Naive thymus-derived CD8-positive, alpha-beta T cell (primary cell): ENCODE results near the gene MAP4K4. TPM values are rescaled to one million over a fixed set of nuclear protein-coding genes. Genes with fewer than 3 reads are reported as not detected.
A peak's percentile ranks its signal among the peaks of the same experiment; 100 is the strongest.

ENCODE experiments used
- ATAC-seq, 2 donors: fragments of 150-1000 bp; cut with Tn5 transposase in 1 of 2; sonication (Bioruptor Pico), chemical (Tn5 transposase) in 1 of 2; 1 replicate in 1 of 2; 2 replicates in 1 of 2; pipeline ENCODE4 v1.10.0; 2021; ENCODE audit warnings: mild to moderate bottlenecking in 2 of 2, moderate library complexity in 2 of 2
- POLR2A ChIA-PET: fragments of 350-600 bp; sonication (Branson Sonifier 250); formaldehyde crosslinking; loops from one replicate; lab custom pipeline; 2021; ENCODE audit warnings: antibody characterized with exemption; lab: Charles Lee
- DNase-seq, 10 donors: peaks; one replicate each; pipeline versions ENCODE4 v3.0.0 to v3.0.0-alpha.2; 2020 to 2022
- H3K27ac Mint-ChIP-seq, 10 donors: one replicate each; pipeline ENCODE4 v1.8.0; 2020 to 2022; ENCODE audit warnings: mild to moderate bottlenecking in 10 of 10, mixed read lengths in 10 of 10, moderate library complexity in 4 of 10, inconsistent platforms in 1 of 10
- H3K27me3 Mint-ChIP-seq, 5 donors: one replicate each; pipeline ENCODE4 v1.8.0; 2021 to 2022; ENCODE audit warnings: mixed read lengths in 5 of 5
- H3K36me3 Mint-ChIP-seq, 3 donors: one replicate each; pipeline ENCODE4 v1.8.0; 2020 to 2022; ENCODE audit warnings: mixed read lengths in 3 of 3, mild to moderate bottlenecking in 2 of 3, inconsistent platforms in 1 of 3
- H3K4me1 Mint-ChIP-seq, 4 donors: one replicate each; pipeline ENCODE4 v1.8.0; 2021 to 2022; ENCODE audit warnings: mixed read lengths in 4 of 4
- H3K4me3 Mint-ChIP-seq, 10 donors: one replicate each; pipeline ENCODE4 v1.8.0; 2020 to 2022; ENCODE audit warnings: mild to moderate bottlenecking in 10 of 10, mixed read lengths in 10 of 10, moderate library complexity in 6 of 10, inconsistent platforms in 1 of 10
- H3K9me3 Mint-ChIP-seq, 9 donors: one replicate each; pipeline ENCODE4 v1.8.0; 2020 to 2022; ENCODE audit warnings: mixed read lengths in 9 of 9, mild to moderate bottlenecking in 3 of 9, inconsistent platforms in 1 of 9, moderate library complexity in 1 of 9
- polyA plus RNA-seq, 3 donors: library from polyadenylated mRNA; unstranded; fragments of 300-500 nt; fragmentation: Illumina TruSeq; gene quantifications; one replicate each; pipeline ENCODE4 v1.2.3, GENCODE V29; 2021
- total RNA-seq, 8 experiments: library from RNA in 2 of 8; stranded (reverse) in 2 of 8; gene quantifications; one replicate each; pipeline ENCODE4 v1.2.3 and lab custom pipeline; 2021 to 2026

The MAP4K4 gene
- total and polyA plus RNA-seq, 5 experiments from 2014 or later: 9.5 to 122 (median 26.6) TPM

GRCh38 chr2:101678379-101678778, 19.1 kb upstream of the MAP4K4 start:
- Mint-ChIP-seq H3K36me3 (peaks cover 0 to 2% (median 0%) of the 10 kb centered on the region in 3 donors), H3K9me3 (peaks cover 0 to 2% (median 0%) of the 10 kb centered on the region in 9 donors), H3K27me3 (no peaks in the 10 kb centered on the region), H3K4me1 (peaks cover 0 to 7% (median 0%) of the 10 kb centered on the region in 4 donors), H3K4me3 (no peak overlapping the region), H3K27ac (no peak overlapping the region)
- POLR2A ChIA-PET: no interaction called here
- ATAC-seq (no peak), DNase-seq (no peak)

- peaks cover 0 to 2% (median 0%) of the 10 kb centered on the region in 3 donors for H3K36me3 Mint-ChIP-seq
- no peak for DNase-seq
- ATAC-seq: no peak
- H3K4me1 Mint-ChIP-seq: peaks cover 0 to 7% (median 0%) of the 10 kb centered on the region in 4 donors
- H3K27ac Mint-ChIP-seq: no peak overlapping the region
- no peaks in the 10 kb centered on the region for H3K27me3 Mint-ChIP-seq
- POLR2A ChIA-PET: no interaction called here
- no peak overlapping the region for H3K4me3 Mint-ChIP-seq
- no peaks in the 10 kb centered on the region for H3K9me3 Mint-ChIP-seq
Observed at GRCh38 chr2:101679037-101679726, 18.3 kb upstream of the MAP4K4 start.

DNA sequence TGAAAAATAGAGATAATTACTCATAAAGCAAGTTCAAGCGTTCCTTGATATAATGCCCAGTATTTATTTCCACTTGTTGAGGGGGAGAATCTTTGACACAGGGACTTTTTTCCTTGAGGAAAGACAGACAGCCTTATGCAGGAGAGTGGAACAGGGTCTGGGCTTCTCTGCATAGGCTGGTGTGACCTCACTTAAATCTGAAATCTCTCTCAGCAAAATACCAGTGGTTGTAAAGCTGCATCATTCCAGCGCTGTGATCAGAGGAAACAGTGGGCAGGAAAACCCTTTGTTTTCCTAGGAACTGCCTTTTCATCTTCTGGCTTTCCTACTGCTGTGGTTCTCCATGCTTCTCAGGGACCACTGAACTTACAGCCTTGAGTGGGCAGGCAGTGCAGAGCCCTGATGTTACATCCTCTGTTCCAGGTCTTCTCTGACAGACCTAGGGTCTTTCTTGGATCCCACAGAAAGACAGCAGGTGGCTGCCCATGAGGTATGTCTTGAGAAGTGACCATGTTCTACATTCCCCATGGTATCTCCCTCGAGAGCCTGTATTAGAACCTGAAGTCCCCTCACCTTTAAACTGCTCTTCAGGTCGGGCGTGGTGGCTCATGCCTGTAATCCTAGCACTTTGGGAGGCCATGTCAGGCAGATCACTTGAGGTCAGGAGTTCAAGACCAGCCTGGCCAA, 17.6 kb upstream of the MAP4K4 start:
- Mint-ChIP-seq H3K4me1 (peaks cover 0 to 7% (median 0%) of the 10 kb centered on the region in 4 donors), H3K27me3 (no peaks in the 10 kb centered on the region), H3K9me3 (no peaks in the 10 kb centered on the region), H3K4me3 (no peak overlapping the region), H3K27ac (peak overlapping the region in 1 of 10 donors; percentile 21), H3K36me3 (no peaks in the 10 kb centered on the region)
- POLR2A ChIA-PET: no interaction called here
- ATAC-seq (no peak), DNase-seq (no peak)

GRCh38 chr2:101682311-101682710, 15.2 kb upstream of the MAP4K4 start:
- no peak overlapping the region for H3K4me3 Mint-ChIP-seq
- ATAC-seq: no peak
- POLR2A ChIA-PET: no interaction called here
- no peak overlapping the region for H3K27ac Mint-ChIP-seq
- peaks cover 0 to 7% (median 0%) of the 10 kb centered on the region in 4 donors for H3K4me1 Mint-ChIP-seq
- no peak for DNase-seq
- H3K27me3 Mint-ChIP-seq: no peaks in the 10 kb centered on the region
- H3K36me3 Mint-ChIP-seq: no peaks in the 10 kb centered on the region
- H3K9me3 Mint-ChIP-seq: no peaks in the 10 kb centered on the region

DNA sequence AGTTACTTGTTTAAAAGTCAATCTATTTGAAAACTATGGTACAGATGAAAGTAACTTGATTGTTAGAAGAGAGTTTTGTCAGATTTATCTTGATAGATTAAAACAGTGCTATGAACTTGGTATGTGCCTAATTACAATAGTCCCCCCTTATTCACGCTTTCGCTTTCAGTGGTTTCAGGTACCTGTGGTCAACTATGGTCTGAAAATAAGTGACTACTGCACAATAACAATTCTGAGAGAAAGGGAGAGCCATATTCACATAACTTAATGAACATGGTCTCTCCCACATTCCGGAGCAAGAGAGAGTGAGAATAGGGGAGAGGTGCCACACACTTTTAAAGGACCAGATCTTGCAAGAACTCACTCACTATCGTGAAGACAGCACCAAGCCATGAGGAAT, 13.2 kb upstream of the MAP4K4 start:
- Mint-ChIP-seq H3K27me3 (no peaks in the 10 kb centered on the region), H3K36me3 (no peaks in the 10 kb centered on the region), H3K9me3 (no peaks in the 10 kb centered on the region), H3K4me1 (peaks cover 0 to 2% (median 0%) of the 10 kb centered on the region in 4 donors), H3K4me3 (no peak overlapping the region), H3K27ac (no peak overlapping the region)
- DNase-seq (no peak), ATAC-seq (no peak)
- POLR2A ChIA-PET: no interaction called here

DNA sequence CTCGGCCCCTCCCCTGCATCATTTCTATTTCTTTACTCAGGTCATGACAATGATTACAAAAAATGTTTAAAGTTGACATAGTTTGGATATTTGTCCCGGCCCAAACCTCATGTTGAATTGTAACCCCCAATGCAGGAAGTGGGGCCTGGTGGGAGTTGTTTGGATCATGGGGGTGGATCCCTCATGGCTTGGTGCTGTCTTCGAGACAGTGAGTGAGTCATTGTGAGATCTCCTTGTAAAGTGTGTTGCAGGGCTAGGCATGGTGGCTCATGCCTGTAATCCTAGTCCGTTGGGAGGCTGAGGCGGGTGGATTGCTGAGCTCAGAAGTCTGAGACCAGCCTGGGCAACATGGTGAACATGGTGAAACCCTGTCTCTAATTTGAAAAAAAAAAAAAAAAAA, 9.2 kb upstream of the MAP4K4 start:
- Mint-ChIP-seq H3K4me1 (peaks cover 12 to 24% (median 20%) of the 10 kb centered on the region in 4 donors), H3K36me3 (no peaks in the 10 kb centered on the region), H3K4me3 (no peak overlapping the region), H3K27me3 (no peaks in the 10 kb centered on the region), H3K27ac (no peak overlapping the region), H3K9me3 (no peaks in the 10 kb centered on the region)
- POLR2A ChIA-PET: interaction anchor here (0.7 to 1.2 kb wide), 2 partner anchors 9 to 30 kb away, joined by 5 to 6 read pairs; partner anchors contain the start of gene MAP4K4
- ATAC-seq: no peak
- no peak for DNase-seq

DNA sequence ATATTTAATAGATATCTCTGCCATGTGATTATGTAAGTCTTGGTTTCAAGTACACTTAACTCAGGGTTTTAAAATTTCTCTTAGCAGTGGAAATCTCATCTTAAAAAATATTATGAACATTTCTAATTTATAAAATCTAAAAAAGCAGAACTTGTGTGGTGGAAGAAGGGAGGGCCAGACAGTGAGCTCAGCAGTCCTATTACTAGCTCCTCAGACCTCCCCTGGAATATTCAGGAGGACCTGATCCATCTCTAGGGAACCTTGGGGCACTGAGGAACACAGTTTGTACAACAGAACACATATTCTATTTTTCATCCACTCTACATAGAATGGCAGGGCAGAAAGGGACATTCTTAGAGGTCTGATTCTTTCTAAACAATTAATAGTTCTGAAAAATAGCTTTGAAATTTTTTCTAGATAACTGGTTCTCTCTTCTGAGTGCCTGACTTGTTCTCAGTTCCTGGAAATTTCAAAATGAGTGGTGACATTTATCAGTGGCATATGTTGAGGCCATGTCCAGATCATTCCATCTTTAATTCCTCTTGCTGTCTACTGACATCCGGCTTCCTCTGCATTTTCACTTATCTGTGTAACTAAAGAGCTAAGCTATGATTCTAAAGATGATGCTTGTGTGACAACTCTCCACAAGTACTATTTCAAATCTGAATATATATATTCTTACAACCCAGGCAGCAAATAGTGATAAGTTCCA, 8.2 kb upstream of the MAP4K4 start:
- Mint-ChIP-seq H3K9me3 (peaks cover 0 to 2% (median 0%) of the 10 kb centered on the region in 9 donors), H3K27ac (peak overlapping the region in 2 of 10 donors; percentile 19 to 22), H3K36me3 (no peaks in the 10 kb centered on the region), H3K4me3 (no peak overlapping the region), H3K4me1 (peaks cover 14 to 27% (median 22%) of the 10 kb centered on the region in 4 donors), H3K27me3 (no peaks in the 10 kb centered on the region)
- POLR2A ChIA-PET: interaction anchor here (0.7 to 1.2 kb wide), 2 partner anchors 8 to 29 kb away, joined by 5 to 6 read pairs; partner anchors contain the start of gene MAP4K4
- DNase-seq: no peak
- no peak for ATAC-seq

DNA sequence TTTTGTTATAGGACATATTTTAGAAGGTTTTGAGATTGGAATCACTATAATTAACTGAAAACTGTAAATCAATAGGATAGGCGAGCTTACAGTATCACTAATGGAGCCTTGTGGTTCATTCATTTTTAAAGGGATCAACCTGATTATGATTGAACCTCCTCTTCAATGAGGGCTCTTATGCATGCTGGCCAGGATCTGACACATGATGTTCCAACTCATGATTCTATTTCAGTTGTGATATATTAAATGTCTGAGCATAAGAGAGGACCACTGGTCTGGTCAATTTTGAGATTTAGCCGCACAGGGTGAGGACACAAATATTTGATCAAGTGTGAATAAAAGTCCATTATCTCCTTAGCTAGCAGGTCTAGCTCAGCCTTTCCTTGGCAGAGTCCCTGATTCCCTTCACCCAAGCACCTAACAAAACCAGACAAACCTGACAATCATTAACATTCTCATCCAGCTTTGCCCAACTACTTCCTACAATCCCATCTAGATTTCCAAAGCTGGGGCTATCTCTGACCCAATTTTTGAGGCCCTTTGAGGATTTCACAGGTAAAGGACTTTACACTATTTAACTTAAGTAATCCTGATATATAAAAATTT, 6.9 kb upstream of the MAP4K4 start:
- Mint-ChIP-seq H3K9me3 (peaks cover 0 to 10% (median 0%) of the 10 kb centered on the region in 9 donors), H3K4me1 (peaks cover 14 to 28% (median 27%) of the 10 kb centered on the region in 4 donors), H3K27ac (peak overlapping the region in 1 of 10 donors; percentile 2), H3K4me3 (no peak overlapping the region), H3K36me3 (no peaks in the 10 kb centered on the region), H3K27me3 (no peaks in the 10 kb centered on the region)
- ATAC-seq (no peak), DNase-seq (no peak)
- POLR2A ChIA-PET: no interaction called here

GRCh38 chr2:101692041-101692440, 5.5 kb upstream of the MAP4K4 start:
- no peaks in the 10 kb centered on the region for H3K36me3 Mint-ChIP-seq
- peak overlapping the region in 7 of 10 donors; percentile 2 to 84 (median 38) for H3K27ac Mint-ChIP-seq
- peaks cover 0 to 10% (median 0%) of the 10 kb centered on the region in 9 donors for H3K9me3 Mint-ChIP-seq
- DNase-seq (no peak), ATAC-seq (no peak)
- POLR2A ChIA-PET: interaction anchor here (0.6 kb wide), 1 partner anchor 351 kb away, joined by 4 read pairs; no protein-coding TSS in a partner anchor
- peak overlapping the region in 4 of 10 donors; percentile 2 to 32 (median 4) for H3K4me3 Mint-ChIP-seq
- peaks cover 17 to 35% (median 34%) of the 10 kb centered on the region in 4 donors for H3K4me1 Mint-ChIP-seq
- no peaks in the 10 kb centered on the region for H3K27me3 Mint-ChIP-seq

GRCh38 chr2:101692766-101693165, 4.7 kb upstream of the MAP4K4 start:
- no peaks in the 10 kb centered on the region for H3K27me3 Mint-ChIP-seq

GRCh38 chr2:101693991-101694588, 3.4 kb upstream of the MAP4K4 start:
- Mint-ChIP-seq H3K27me3 (no peaks in the 10 kb centered on the region), H3K36me3 (no peaks in the 10 kb centered on the region), H3K9me3 (peaks cover 0 to 10% (median 0%) of the 10 kb centered on the region in 9 donors), H3K4me3 (no peak overlapping the region), H3K4me1 (peaks cover 17 to 35% (median 34%) of the 10 kb centered on the region in 4 donors), H3K27ac (peak overlapping the region in 5 of 10 donors; percentile 12 to 51 (median 41))
- no peak for DNase-seq
- POLR2A ChIA-PET: interaction anchor here (0.7 to 1.4 kb wide), 2 partner anchors 10 to 12 kb away, joined by 3 read pairs; no protein-coding TSS in a partner anchor
- ATAC-seq: no peak

More at GRCh38 chr2:101692766-101693165, 4.7 kb upstream of the MAP4K4 start:
- H3K4me3 Mint-ChIP-seq: peak overlapping the region in 3 of 10 donors; percentile 0 to 30 (median 2)
- POLR2A ChIA-PET: interaction anchor here (0.8 to 1.4 kb wide), 2 partner anchors 14 to 131 kb away, joined by 3 read pairs; no protein-coding TSS in a partner anchor
- no peak for DNase-seq
- H3K27ac Mint-ChIP-seq: peak overlapping the region in 7 of 10 donors; percentile 4 to 84 (median 47)
- H3K36me3 Mint-ChIP-seq: no peaks in the 10 kb centered on the region
- H3K4me1 Mint-ChIP-seq: peaks cover 17 to 35% (median 34%) of the 10 kb centered on the region in 4 donors
- no peak for ATAC-seq
- H3K9me3 Mint-ChIP-seq: peaks cover 0 to 10% (median 0%) of the 10 kb centered on the region in 9 donors
